ENCODE measurements around the gene FAM90A1.
"Not testable (repeated sequence)": the region's sequence is repeated elsewhere in the genome, so short reads cannot be mapped to it uniquely, and the experiment has no call there.

- not testable (repeated sequence) for TF ChIP-seq CTCF, POLR2AphosphoS5, POLR2A (IDR thresholded peaks at IDR 0.05)
Measured at GRCh38 chr12:8233300-8233855, 6.0 kb upstream of the FAM90A1 start.
